OCI-LY3 (cell line): Measurements from ENCODE around the gene PHLDB2.

Experiments used
- H2AFZ ChIP-seq: fragments of 200-600, 300-600 bp; shearing (Covaris generic); 2 replicates; pipeline ENCODE4 v1.6.0; 2014; ENCODE audit warnings: antibody characterized with exemption, low read depth, low read length
- H3K27ac ChIP-seq: fragments of 200-600, 300-600 bp; sonication (generic); 2 replicates; pipeline ENCODE4 v1.5.1; 2014; ENCODE audit warnings: mild to moderate bottlenecking, low read length, moderate library complexity, mixed read lengths
- H3K27me3 ChIP-seq: fragments of 200-600, 300-600 bp; sonication (generic); 2 replicates; pipeline ENCODE4 v1.6.1; 2014; ENCODE audit warnings: low read depth, low read length, mixed read lengths
- H3K36me3 ChIP-seq: fragments of 200-600, 300-600 bp; sonication (generic); replicated peaks from 2 replicates; pipeline ENCODE3; 2014; ENCODE audit warnings: low read depth, low read length, mixed read lengths
- H3K4me1 ChIP-seq: fragments of 300-600, 200-600 bp; sonication (generic); 2 replicates; pipeline ENCODE4 v1.6.1; 2014; ENCODE audit warnings: low read length, mixed read lengths
- H3K4me2 ChIP-seq: fragments of 200-600, 300-600 bp; sonication (generic); 2 replicates; pipeline ENCODE4 v1.6.1; 2014; ENCODE audit warnings: low read length, mixed read lengths
- H3K4me3 ChIP-seq: fragments of 300-600, 200-600 bp; sonication (generic); 2 replicates; pipeline ENCODE4 v1.5.1; 2014; ENCODE audit warnings: antibody characterized with exemption, mild to moderate bottlenecking, low read length, moderate library complexity
- H3K79me2 ChIP-seq: fragments of 300-600, 200-600 bp; shearing (Covaris generic); 2 replicates; pipeline ENCODE4 v1.6.1; 2014; ENCODE audit warnings: mild to moderate bottlenecking, low read length, mixed read lengths
- H3K9ac ChIP-seq: fragments of 300-600, 200-600 bp; shearing (Covaris generic); 2 replicates; pipeline ENCODE4 v1.6.0; 2014; ENCODE audit warnings: mild to moderate bottlenecking, low read length, moderate library complexity
- H3K9me3 ChIP-seq: fragments of 200-600, 300-600 bp; shearing (Covaris generic); 2 replicates; pipeline ENCODE4 v1.6.1; 2014; ENCODE audit warnings: low read length, mixed read lengths; ENCODE audit not compliant: insufficient read depth
- H4K20me1 ChIP-seq: fragments of 200-600, 300-600 bp; sonication (generic); 2 replicates; pipeline ENCODE4 v1.6.1; 2016; ENCODE audit warnings: low read length, mixed read lengths; ENCODE audit not compliant: insufficient read depth
- EZH2phosphoT487 ChIP-seq: fragments of 200-600 bp; shearing (Covaris generic); IDR thresholded peaks from 2 replicates; pipeline ENCODE4 v1.6.1; 2018; ENCODE audit warnings: antibody characterized with exemption, mixed run types, low read depth
- TF ChIP-seq, protein P1 (sequence below): fragments of 200-600, 300-600 bp; sonication (generic); IDR thresholded peaks from 2 replicates; pipeline ENCODE4 v1.5.1; 2014; ENCODE audit warnings: antibody characterized with exemption, low read length, low read depth

The PHLDB2 gene

DNA sequence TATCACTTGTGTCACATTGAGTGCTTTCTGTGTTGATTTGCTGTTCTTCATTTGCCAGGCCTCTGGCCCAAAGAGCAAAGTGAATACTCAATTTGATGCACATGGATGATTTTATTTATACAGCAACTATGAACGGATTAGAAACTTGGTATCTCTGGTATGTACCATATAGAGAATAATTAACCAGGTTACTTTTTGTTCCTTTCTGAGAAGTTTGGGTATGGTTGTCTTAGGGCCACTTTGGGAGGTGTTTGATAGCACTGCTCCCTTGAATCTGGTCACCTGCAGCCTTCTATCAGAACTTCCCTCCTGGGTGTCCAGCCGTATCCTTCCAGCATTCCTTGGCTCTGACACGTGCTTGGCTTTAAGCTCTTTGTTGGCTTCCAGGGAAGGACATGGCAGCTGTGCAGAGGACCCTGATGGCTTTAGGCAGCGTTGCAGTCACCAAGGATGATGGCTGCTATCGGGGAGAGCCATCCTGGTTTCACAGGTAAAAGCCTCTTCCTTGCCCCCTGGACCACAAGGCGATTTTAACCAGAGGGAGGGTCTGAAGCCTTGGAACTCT lies 152.4 kb downstream of the PHLDB2 start:
- TF ChIP-seq, protein P1, sequence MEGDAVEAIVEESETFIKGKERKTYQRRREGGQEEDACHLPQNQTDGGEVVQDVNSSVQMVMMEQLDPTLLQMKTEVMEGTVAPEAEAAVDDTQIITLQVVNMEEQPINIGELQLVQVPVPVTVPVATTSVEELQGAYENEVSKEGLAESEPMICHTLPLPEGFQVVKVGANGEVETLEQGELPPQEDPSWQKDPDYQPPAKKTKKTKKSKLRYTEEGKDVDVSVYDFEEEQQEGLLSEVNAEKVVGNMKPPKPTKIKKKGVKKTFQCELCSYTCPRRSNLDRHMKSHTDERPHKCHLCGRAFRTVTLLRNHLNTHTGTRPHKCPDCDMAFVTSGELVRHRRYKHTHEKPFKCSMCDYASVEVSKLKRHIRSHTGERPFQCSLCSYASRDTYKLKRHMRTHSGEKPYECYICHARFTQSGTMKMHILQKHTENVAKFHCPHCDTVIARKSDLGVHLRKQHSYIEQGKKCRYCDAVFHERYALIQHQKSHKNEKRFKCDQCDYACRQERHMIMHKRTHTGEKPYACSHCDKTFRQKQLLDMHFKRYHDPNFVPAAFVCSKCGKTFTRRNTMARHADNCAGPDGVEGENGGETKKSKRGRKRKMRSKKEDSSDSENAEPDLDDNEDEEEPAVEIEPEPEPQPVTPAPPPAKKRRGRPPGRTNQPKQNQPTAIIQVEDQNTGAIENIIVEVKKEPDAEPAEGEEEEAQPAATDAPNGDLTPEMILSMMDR = no peak
- TF ChIP-seq EZH2phosphoT487 = no peak
- H3K36me3 ChIP-seq = no peaks in the 10 kb centered on the region
- no peaks in the 10 kb centered on the region for H3K9me3 ChIP-seq
- no peak overlapping the region for H3K27ac ChIP-seq
- no peaks in the 10 kb centered on the region for H3K79me2 ChIP-seq
- H4K20me1 ChIP-seq = no peaks in the 10 kb centered on the region
- H3K9ac ChIP-seq = no peak overlapping the region
- H2AFZ ChIP-seq = no peak overlapping the region
- H3K27me3 ChIP-seq = no peaks in the 10 kb centered on the region
- no peak overlapping the region for H3K4me3 ChIP-seq
- peaks cover 11% of the 10 kb centered on the region for H3K4me1 ChIP-seq
- H3K4me2 ChIP-seq = no peak overlapping the region

DNA sequence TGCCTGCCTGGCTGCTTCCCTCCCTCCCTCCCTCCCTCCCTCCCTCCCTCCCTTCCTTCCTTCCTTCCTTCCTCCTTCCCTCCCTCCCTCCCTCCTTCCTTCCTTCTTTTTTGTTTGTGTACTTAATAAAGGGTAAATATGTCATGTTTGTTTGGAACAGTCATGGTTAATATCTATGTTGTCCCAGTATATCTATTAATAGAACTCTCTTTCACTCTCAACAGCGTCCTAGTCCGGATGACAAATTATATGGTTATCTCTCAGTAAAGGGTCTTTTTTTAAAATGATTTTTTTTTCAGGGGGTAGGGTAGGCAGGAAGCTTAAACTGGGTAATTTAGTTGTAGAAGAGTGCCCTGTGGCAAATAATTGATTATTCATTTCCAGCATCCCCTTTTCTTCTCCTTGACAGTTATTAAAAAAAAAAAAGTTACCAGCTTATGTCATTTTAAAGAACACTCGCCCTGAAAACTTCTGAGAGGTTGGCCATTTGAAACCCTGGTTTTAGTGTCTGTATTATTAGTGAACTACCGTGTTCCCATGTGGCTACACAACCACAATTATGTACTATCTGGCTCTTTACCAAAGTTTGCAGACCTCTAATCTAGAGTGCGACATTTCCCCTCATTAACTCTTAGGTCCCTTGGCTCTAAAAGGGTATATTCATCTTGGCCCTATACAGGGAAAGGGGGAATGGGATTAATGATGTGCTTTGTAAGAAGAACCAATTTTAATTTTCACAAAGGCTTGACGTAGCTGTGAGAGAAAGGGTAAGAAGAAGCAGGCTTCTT lies 153.3 kb downstream of the PHLDB2 start:
- Histone ChIP-seq H4K20me1 (no peaks in the 10 kb centered on the region), H3K27me3 (no peaks in the 10 kb centered on the region), H3K4me1 (peaks cover 11% of the 10 kb centered on the region), H2AFZ (peak overlapping the region; percentile 90), H3K4me2 (no peak overlapping the region; the same call in 1 of the 2 replicates), H3K27ac (no peak overlapping the region), H3K9ac (no peak overlapping the region), H3K79me2 (no peaks in the 10 kb centered on the region), H3K9me3 (no peaks in the 10 kb centered on the region), H3K4me3 (no peak overlapping the region), H3K36me3 (no peaks in the 10 kb centered on the region)
- TF ChIP-seq, protein P1 = no peak
- TF ChIP-seq EZH2phosphoT487 = no peak

DNA sequence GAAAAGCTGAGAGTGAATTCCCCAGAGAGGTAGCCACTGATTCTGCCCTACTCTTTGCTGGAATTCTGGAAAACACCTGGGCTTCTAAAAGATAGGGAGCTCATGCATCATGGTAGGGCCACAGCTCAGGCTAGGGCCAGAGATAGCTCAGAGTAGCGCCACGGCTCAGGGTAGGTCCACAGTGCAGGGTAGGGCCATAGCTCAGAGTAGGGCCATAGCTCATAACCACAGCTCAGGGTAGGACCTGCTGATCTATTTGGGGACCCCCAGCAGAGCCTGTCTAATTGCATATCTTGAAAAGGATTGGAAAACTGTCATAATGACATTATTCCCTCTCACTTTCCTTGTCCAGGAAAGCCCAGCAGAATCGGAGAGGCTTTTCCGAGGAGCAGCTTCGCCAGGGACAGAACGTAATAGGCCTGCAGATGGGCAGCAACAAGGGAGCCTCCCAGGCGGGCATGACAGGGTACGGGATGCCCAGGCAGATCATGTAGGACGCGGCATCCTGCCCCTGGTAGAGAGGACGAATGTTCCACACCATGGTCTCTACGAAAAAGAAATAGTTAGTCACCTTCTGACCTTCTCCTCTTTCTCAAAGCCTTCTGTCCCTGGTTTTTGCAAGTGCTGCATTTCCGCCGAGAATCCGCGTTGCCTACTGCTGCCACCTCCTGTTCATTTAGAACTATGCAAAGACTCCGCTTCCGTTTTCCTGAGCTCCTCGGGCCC lies 154.2 kb downstream of the PHLDB2 start:
- Histone ChIP-seq H3K4me3 (peak overlapping the region; percentile 66), H3K9me3 (no peaks in the 10 kb centered on the region), H4K20me1 (no peaks in the 10 kb centered on the region), H3K27ac (no peak overlapping the region), H3K4me2 (peak overlapping the region; percentile 76), H3K27me3 (no peaks in the 10 kb centered on the region), H3K4me1 (peaks cover 11% of the 10 kb centered on the region), H3K36me3 (no peaks in the 10 kb centered on the region), H3K9ac (peak overlapping the region; percentile 43), H3K79me2 (no peaks in the 10 kb centered on the region), H2AFZ (peak overlapping the region; percentile 90)
- no peak for TF ChIP-seq EZH2phosphoT487
- TF ChIP-seq, protein P1 = peak; percentile 69

DNA sequence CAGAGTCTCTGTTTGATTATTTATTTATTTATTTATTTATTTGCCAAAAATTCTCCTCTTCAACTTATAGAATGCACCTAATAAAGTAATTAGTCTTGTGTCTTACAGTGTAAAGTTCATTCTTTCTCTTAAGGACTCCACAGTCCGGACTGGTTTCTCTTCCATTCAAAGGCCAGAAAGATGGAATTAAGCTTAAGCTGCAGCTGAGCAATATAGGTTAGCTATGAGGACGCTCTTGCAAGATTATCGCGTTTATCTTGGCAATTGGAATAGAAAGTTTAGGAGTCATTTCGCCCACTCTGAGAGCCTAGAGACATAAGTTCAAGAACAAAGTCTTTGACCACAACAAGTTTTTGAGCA lies 154.7 kb downstream of the PHLDB2 start:
- no peaks in the 10 kb centered on the region for H3K36me3 ChIP-seq
- no peaks in the 10 kb centered on the region for H4K20me1 ChIP-seq
- H3K79me2 ChIP-seq = no peaks in the 10 kb centered on the region
- peak overlapping the region; percentile 43 for H3K9ac ChIP-seq
- no peaks in the 10 kb centered on the region for H3K9me3 ChIP-seq
- H3K4me1 ChIP-seq = peaks cover 11% of the 10 kb centered on the region
- H3K27me3 ChIP-seq = no peaks in the 10 kb centered on the region
- H3K4me2 ChIP-seq = peak overlapping the region; percentile 76
- H2AFZ ChIP-seq = peak overlapping the region; percentile 90
- no peak overlapping the region for H3K27ac ChIP-seq
- H3K4me3 ChIP-seq = peak overlapping the region; percentile 66
- TF ChIP-seq, protein P1 = no peak
- TF ChIP-seq EZH2phosphoT487 = no peak
